Testis (tissue), 5 donors: ENCODE measurements around the gene OOSP4B. TPM values are rescaled to one million over a fixed set of nuclear protein-coding genes. Genes with fewer than 3 reads are reported as not detected.

Source experiments
- DNase-seq: peaks from one replicate; pipeline ENCODE4 v3.0.0-alpha.2; 2019
- H3K27ac ChIP-seq, 2 donors: fragments of 200-600 bp; sonication (generic); one replicate each; pipeline ENCODE4 v1.5.1; 2019
- H3K27me3 ChIP-seq: fragments of 200-600 bp; sonication (generic); one replicate; pipeline ENCODE4 v1.5.1; 2019
- H3K36me3 ChIP-seq: fragments of 200-600 bp; sonication (generic); one replicate; pipeline ENCODE4 v1.5.1; 2017; ENCODE audit warnings: low read depth; ENCODE audit errors: missing control alignments
- H3K4me1 ChIP-seq: fragments of 200-600 bp; sonication (generic); one replicate; pipeline ENCODE4 v1.5.1; 2019
- H3K4me3 ChIP-seq, 2 donors: fragments of 200-600 bp; sonication (generic); one replicate each; pipeline ENCODE4 v1.5.1; 2017 to 2019
- H3K9me3 ChIP-seq: fragments of 200-600 bp; sonication (generic); one replicate; pipeline ENCODE4 v1.5.1; 2017
- CTCF ChIP-seq, 3 experiments: fragments of 450-650 bp in 2 of 3; fragments of 200-600 bp in 1 of 3; sonication (generic) in 1 of 3; IDR thresholded peaks; one replicate each; pipeline ENCODE4 v1.5.1; 2016 to 2019; ENCODE audit warnings: antibody characterized with exemption in 3 of 3, mild to moderate bottlenecking in 2 of 3, moderate library complexity in 1 of 3
- POLR2A ChIP-seq: fragments of 450-650 bp; IDR thresholded peaks from one replicate; pipeline ENCODE4 v1.6.1; 2017; ENCODE audit warnings: antibody characterized with exemption, mild to moderate bottlenecking, moderate library complexity
- WGBS, 2 donors: methylation state at CpG; one replicate each; pipeline ENCODE4 v1.1.5; 2018; 5-methylcytosine and 5-hydroxymethylcytosine counted together
- intact Hi-C: fragments of 100-400 bp; cut with DNase I; formaldehyde crosslinking; loops from one replicate; pipeline ENCODE4 v1.15.1; 2023; ENCODE audit warnings: low total_unique reads
- long read RNA-seq, 2 donors: transcript quantifications; one replicate each; lab custom pipeline, GENCODE V29; 2026
- polyA plus RNA-seq: library from polyadenylated mRNA; stranded (reverse); fragments of 350-450 nt; fragmentation: Illumina TruSeq; extraction: RNeasy Lipid Tissue Mini Kit (QIAGEN cat#74804); gene quantifications from one replicate; pipeline ENCODE4 v1.2.3, GENCODE V29; 2014; ENCODE audit warnings: low read depth, low replicate concordance; ENCODE audit not compliant: insufficient read depth
- total RNA-seq, 2 donors: library from RNA; depleted of rRNA; stranded (reverse); fragments of >200 nt; gene quantifications; one replicate each; pipeline ENCODE4 v1.2.3, GENCODE V29; 2016

Gene OOSP4B
- total RNA-seq (under 1 TPM in 1 of 2 donors, not detected in 1; 0.43 TPM), polyA plus RNA-seq (not detected)
- long read RNA-seq, donor 1, result 0 reads
- long read RNA-seq, donor 2, result 0 reads

GRCh38 chr11:60016881-60017280 is at the start of gene OOSP4B:
Gene OOSP4B (plus strand): TSS chr11:60017181.
- intact Hi-C loops, result no loop called here
- Histone ChIP-seq H3K9me3 (no peaks in the 10 kb centered on the region), H3K27ac (no peak within 1 kb of the TSS), H3K4me1 (no peaks in the 10 kb centered on the region), H3K4me3 (no peak within 1 kb of the TSS), H3K36me3 (no peaks in the 10 kb centered on the region), H3K27me3 (no peaks in the 10 kb centered on the region)
- 94 to 100% methylated on average over 1 of the region's 1 CpG for WGBS, 2 donors
- DNase-seq, result no peak
- TF ChIP-seq CTCF (IDR thresholded peaks at IDR 0.05) (no peak), POLR2A (no peak)

GRCh38 chr11:59967677-59968394 is 49.1 kb upstream of the OOSP4B start:
- 89 to 96% methylated on average over 3 of the region's 3 CpGs for WGBS, 2 donors
- no peak for TF ChIP-seq CTCF (IDR thresholded peaks at IDR 0.05)
- no peak for TF ChIP-seq POLR2A

GRCh38 chr11:59968395-59968783 is 48.6 kb upstream of the OOSP4B start:
- DNase-seq, result no peak
- no peaks in the 10 kb centered on the region for H3K9me3 ChIP-seq
- H3K27ac ChIP-seq, result no peak overlapping the region
- no peak for TF ChIP-seq CTCF (IDR thresholded peaks at IDR 0.05)
- no peak for TF ChIP-seq POLR2A
- H3K27me3 ChIP-seq, result no peaks in the 10 kb centered on the region
- H3K36me3 ChIP-seq, result no peaks in the 10 kb centered on the region
- no peaks in the 10 kb centered on the region for H3K4me1 ChIP-seq
- intact Hi-C loops, result no loop called here
- no peak overlapping the region for H3K4me3 ChIP-seq
- WGBS, 2 donors, result 80 to 89% methylated on average over 1 of the region's 1 CpG

More at GRCh38 chr11:59967677-59968394, 49.1 kb upstream of the OOSP4B start:
- H3K4me1 ChIP-seq, result no peaks in the 10 kb centered on the region
- intact Hi-C loops, result no loop called here
- no peak for DNase-seq
- no peak overlapping the region for H3K27ac ChIP-seq
- no peaks in the 10 kb centered on the region for H3K9me3 ChIP-seq
- H3K4me3 ChIP-seq, result no peak overlapping the region
- no peaks in the 10 kb centered on the region for H3K27me3 ChIP-seq
- no peaks in the 10 kb centered on the region for H3K36me3 ChIP-seq

- Histone ChIP-seq H3K27me3 (no peaks in the 10 kb centered on the region), H3K4me1 (no peaks in the 10 kb centered on the region), H3K4me3 (no peak overlapping the region), H3K9me3 (no peaks in the 10 kb centered on the region), H3K27ac (no peak overlapping the region), H3K36me3 (no peaks in the 10 kb centered on the region)
- 78 to 79% methylated on average over 5 of the region's 5 CpGs for WGBS, 2 donors
- no peak for DNase-seq
- intact Hi-C loops, result no loop called here
- TF ChIP-seq CTCF (IDR thresholded peaks at IDR 0.05), result no peak
- TF ChIP-seq POLR2A, result no peak
Observed at GRCh38 chr11:59973097-59973496, 43.9 kb upstream of the OOSP4B start.
